Stimulated activated CD4-positive, alpha-beta T cell treated with anti-CD3 and anti-CD28 coated beads, Interleukin-15, amount 100 ng/mL, for 48 hours (primary cell): ENCODE data around the gene OR2C1.

ENCODE experiments used
- DNase-seq, 2 donors: peaks; one replicate each; pipeline ENCODE4 v3.0.0-alpha.2; 2020; ENCODE audit warnings: low read depth in 2 of 2

Gene OR2C1

GRCh38 chr16:3355589-3355988 lies at the start of gene OR2C1:
Gene OR2C1, plus strand, starts transcription at chr16:3355889. Its CDS starts 52 bp downstream, at chr16:3355941.
- DNase-seq: no peak

GRCh38 chr16:3306078-3306477 lies 49.6 kb upstream of the OR2C1 start:
- no peak for DNase-seq

- no peak for DNase-seq
Observed at GRCh38 chr16:3311496-3311895, 44.2 kb upstream of the OR2C1 start.

GRCh38 chr16:3317315-3317999 lies 38.2 kb upstream of the OR2C1 start:
- no peak for DNase-seq

GRCh38 chr16:3321816-3322215 lies 33.9 kb upstream of the OR2C1 start:
- no peak for DNase-seq

GRCh38 chr16:3327514-3327913 lies 28.2 kb upstream of the OR2C1 start:
- no peak for DNase-seq

GRCh38 chr16:3328104-3328503 lies 27.6 kb upstream of the OR2C1 start:
- no peak for DNase-seq

GRCh38 chr16:3328643-3329042 lies 27.0 kb upstream of the OR2C1 start:
- DNase-seq: no peak

GRCh38 chr16:3346041-3346440 lies 9.6 kb upstream of the OR2C1 start:
- DNase-seq: no peak

- no peak for DNase-seq
Observed at GRCh38 chr16:3347586-3347985, 8.1 kb upstream of the OR2C1 start.

GRCh38 chr16:3348547-3349167 lies 7.0 kb upstream of the OR2C1 start:
- DNase-seq: no peak

- no peak for DNase-seq
Observed at GRCh38 chr16:3349175-3349574, 6.5 kb upstream of the OR2C1 start.

GRCh38 chr16:3356118-3356517 lies 429 bp downstream of the OR2C1 start:
- no peak for DNase-seq

GRCh38 chr16:3358871-3359270 lies 3.2 kb downstream of the OR2C1 start:
- DNase-seq: no peak

GRCh38 chr16:3362931-3363330 lies 7.2 kb downstream of the OR2C1 start:
- DNase-seq: no peak

- DNase-seq: no peak
Observed at GRCh38 chr16:3363793-3364192, 8.1 kb downstream of the OR2C1 start.

- peak; percentile 84 for DNase-seq
Observed at GRCh38 chr16:3364774-3365427, 9.2 kb downstream of the OR2C1 start.

- no peak for DNase-seq
Observed at GRCh38 chr16:3369073-3369472, 13.4 kb downstream of the OR2C1 start.

GRCh38 chr16:3375680-3376079 lies 20.0 kb downstream of the OR2C1 start:
- no peak for DNase-seq

GRCh38 chr16:3377917-3378316 lies 22.2 kb downstream of the OR2C1 start:
- no peak for DNase-seq

GRCh38 chr16:3383045-3383448 lies 27.4 kb downstream of the OR2C1 start:
- no peak for DNase-seq

- DNase-seq: no peak
Observed at GRCh38 chr16:3388325-3388724, 32.6 kb downstream of the OR2C1 start.

- no peak for DNase-seq
Observed at GRCh38 chr16:3389663-3390338, 34.1 kb downstream of the OR2C1 start.
